Endothelial cell of umbilical vein (primary cell): ENCODE results near the gene PRDM2. TPM values are rescaled to one million over a fixed set of nuclear protein-coding genes. Genes with fewer than 3 reads are reported as not detected.

Source experiments
- BruUV-seq: library from RNA; stranded (reverse); fragments of 400-500 nt; replicated peaks from 2 replicates; lab custom pipeline; 2021; lab: Mats Ljungman, UMichigan
- CTCF ChIA-PET: fragments of 300-600, 350-600 bp; sonication (Branson Sonifier 250); formaldehyde crosslinking; loops from one replicate; lab custom pipeline; 2021; ENCODE audit warnings: antibody characterized with exemption, inconsistent platforms; lab: Charles Lee
- POLR2A ChIA-PET: fragments of 300-600, 350-600 bp; sonication (Branson Sonifier 250); formaldehyde crosslinking; loops from one replicate; lab custom pipeline; 2021; ENCODE audit warnings: antibody characterized with exemption, inconsistent platforms; lab: Charles Lee
- DNase-seq: peaks from one replicate; pipeline ENCODE4 v3.0.0-alpha.2; 2011; ENCODE audit warnings: low read depth, low spot score
- FAIRE-seq: peaks from 2 replicates; lab custom pipeline; 2011; peaks lifted over from hg19 to GRCh38; lab: Jason Lieb, UNC
- H2AFZ ChIP-seq: 2 replicates; pipeline ENCODE4 v1.6.0; 2012; ENCODE audit warnings: low read depth, low read length, control low read depth, inconsistent platforms
- H3K27ac ChIP-seq: 2 replicates; pipeline ENCODE4 v1.5.1; 2011; ENCODE audit warnings: low read depth, mild to moderate bottlenecking, control low read depth, low read length, moderate library complexity; ENCODE audit not compliant: insufficient read depth
- H3K27me3 ChIP-seq, 2 experiments: 2 replicates each; pipeline versions ENCODE4 v1.6.0 to v1.6.1; 2011; ENCODE audit warnings: low read length in 2 of 2, mixed read lengths in 1 of 2; ENCODE audit not compliant: control insufficient read depth in 2 of 2, insufficient read depth in 2 of 2
- H3K36me3 ChIP-seq, 2 experiments: 2 replicates in 1 of 2; 3 replicates in 1 of 2; pipeline ENCODE4 v1.5.1; 2011; ENCODE audit warnings: low read length in 2 of 2, mild to moderate bottlenecking in 1 of 2, moderate library complexity in 1 of 2; ENCODE audit not compliant: control insufficient read depth in 2 of 2, insufficient read depth in 2 of 2; ENCODE audit errors: extremely low read depth in 1 of 2
- H3K4me1 ChIP-seq: 3 replicates; pipeline ENCODE4 v1.5.1; 2011; ENCODE audit warnings: mild to moderate bottlenecking, low read length; ENCODE audit not compliant: control insufficient read depth, insufficient read depth; ENCODE audit errors: extremely low read depth
- H3K4me2 ChIP-seq: 2 replicates; pipeline ENCODE4 v1.6.1; 2011; ENCODE audit warnings: low read length, control low read depth, mixed read lengths; ENCODE audit not compliant: insufficient read depth
- H3K4me3 ChIP-seq, 3 experiments: fragments of 200-600 bp in 1 of 3; sonication (generic), shearing (Covaris generic) in 1 of 3; replicated peaks in 1 of 3; 2 replicates each; pipeline ENCODE4 v1.5.1; 2011 to 2016; ENCODE audit warnings: control low read depth in 3 of 3, low read length in 3 of 3, mild to moderate bottlenecking in 2 of 3, inconsistent platforms in 1 of 3, low read depth in 1 of 3, moderate library complexity in 1 of 3; ENCODE audit not compliant: insufficient read depth in 1 of 3
- H3K79me2 ChIP-seq: 2 replicates; pipeline ENCODE4 v1.6.0; 2012; ENCODE audit warnings: low read length, inconsistent platforms; ENCODE audit not compliant: control insufficient read depth, insufficient read depth
- H3K9ac ChIP-seq: replicated peaks from 2 replicates; pipeline ENCODE3; 2011; ENCODE audit warnings: low read length, control low read depth; ENCODE audit not compliant: insufficient read depth; ENCODE audit errors: extremely low read depth
- H3K9me1 ChIP-seq: replicated peaks from 3 replicates; pipeline ENCODE4 v1.6.0; 2011; ENCODE audit warnings: mild to moderate bottlenecking, low read length; ENCODE audit not compliant: control insufficient read depth, insufficient read depth; ENCODE audit errors: extremely low read depth
- H3K9me3 ChIP-seq: replicated peaks from 2 replicates; pipeline ENCODE4 v1.5.1; 2012; ENCODE audit warnings: low read length, inconsistent platforms; ENCODE audit not compliant: control insufficient read depth, insufficient read depth
- H4K20me1 ChIP-seq: replicated peaks from 2 replicates; pipeline ENCODE3; 2011; ENCODE audit warnings: mild to moderate bottlenecking, low read length; ENCODE audit not compliant: control insufficient read depth, insufficient read depth; ENCODE audit errors: extremely low read depth
- EZH2 ChIP-seq: IDR thresholded peaks from 2 replicates; pipeline ENCODE4 v1.6.1; 2012; ENCODE audit warnings: borderline replicate concordance, low read depth, mild to moderate bottlenecking, moderate library complexity, low read length, inconsistent platforms; ENCODE audit not compliant: severe bottlenecking
- FOS ChIP-seq: IDR thresholded peaks from 2 replicates; pipeline ENCODE4 v1.6.1; 2011; ENCODE audit warnings: mild to moderate bottlenecking, low read length, moderate library complexity, borderline replicate concordance; ENCODE audit not compliant: insufficient read depth
- GATA2 ChIP-seq: IDR thresholded peaks from 2 replicates; pipeline ENCODE4 v1.7.0; 2011; ENCODE audit warnings: low read depth, mild to moderate bottlenecking, moderate library complexity, mixed read lengths, low read length; ENCODE audit not compliant: insufficient read length, insufficient read depth
- JUN ChIP-seq: IDR thresholded peaks from 2 replicates; pipeline ENCODE4 v1.6.1; 2011; ENCODE audit warnings: borderline replicate concordance, low read depth; ENCODE audit not compliant: insufficient read length, insufficient read depth
- MYC ChIP-seq: IDR thresholded peaks from one replicate; pipeline ENCODE4 v1.6.1; 2011; ENCODE audit warnings: mild to moderate bottlenecking, low read depth, low read length
- POLR2A ChIP-seq: IDR thresholded peaks from 2 replicates; pipeline ENCODE4 v1.6.1; 2012; ENCODE audit warnings: low read depth, mild to moderate bottlenecking, control low read depth, low read length
- POLR2AphosphoS5 ChIP-seq: IDR thresholded peaks from 2 replicates; pipeline ENCODE4 v1.6.1; 2012; ENCODE audit warnings: low read depth, mild to moderate bottlenecking, control low read depth, low read length, moderate library complexity; ENCODE audit not compliant: insufficient read depth
- dilution Hi-C: fragments of 300-500 bp; cut with MboI; formaldehyde crosslinking; loops from one replicate; pipeline ENCODE4 v1.15.0; 2019; ENCODE audit warnings: low sequenced_read_pairs; ENCODE audit not compliant: extremely low pct_ligation_motif_present
- intact Hi-C: fragments of 100-400 bp; cut with micrococcal nuclease; formaldehyde crosslinking; loops from one replicate; pipeline ENCODE4 v1.10.0; 2022
- polyA plus RNA-seq, 4 experiments: library from polyadenylated mRNA; depleted of rRNA in 3 of 4; stranded (reverse) in 3 of 4; unstranded in 1 of 4; fragments of >200 nt; gene quantifications; 2 replicates each; pipeline versions ENCODE4 v1.2.1 to v1.2.3, GENCODE V29; 2011 to 2012; ENCODE audit warnings: missing spikeins in 1 of 4
- total RNA-seq: library from RNA; stranded (reverse); gene quantifications from 2 replicates; pipeline ENCODE4 v1.2.3, GENCODE V29; 2021
- TF ChIP-seq, protein P1 (sequence below), 2 donors: IDR thresholded peaks; 1 replicate in 1 of 2; 2 replicates in 1 of 2; pipeline ENCODE4 v1.5.1; 2011; ENCODE audit warnings: low read length in 2 of 2, mild to moderate bottlenecking in 2 of 2, moderate library complexity in 2 of 2, control low read depth in 1 of 2, inconsistent platforms in 1 of 2, low read depth in 1 of 2; ENCODE audit not compliant: insufficient read depth in 1 of 2; ENCODE audit errors: extremely low read depth in 1 of 2
- TF ChIP-seq, protein P2 (sequence below): IDR thresholded peaks from 2 replicates; pipeline ENCODE4 v1.6.1; 2011; ENCODE audit not compliant: insufficient read depth, insufficient read length

The PRDM2 gene
- total and polyA plus RNA-seq, 2 donors (not counting 3 experiments of a cell fraction or from before 2014, with no cell fraction given) = 11.3 to 35.7 TPM

DNA sequence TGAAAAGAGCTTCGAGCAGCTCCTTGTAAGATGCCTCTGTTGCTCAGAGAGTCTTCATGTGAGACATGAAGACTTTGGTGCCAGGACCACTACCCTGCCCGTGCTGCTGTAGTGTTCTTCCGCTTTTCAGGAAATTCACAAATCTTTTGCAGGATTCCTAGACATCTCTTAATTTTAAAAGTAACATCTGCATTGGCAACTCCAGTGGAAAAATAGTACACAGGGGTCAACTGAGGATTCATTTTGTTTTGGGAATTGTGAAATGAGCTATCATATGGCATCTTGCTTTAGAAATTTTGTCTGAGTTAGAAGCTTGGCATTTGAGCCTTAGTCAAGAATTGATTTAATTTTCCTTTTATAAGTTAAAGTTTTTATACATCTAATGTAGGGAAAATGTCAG lies 7.2 kb downstream of the PRDM2 start:
- CTCF ChIA-PET = interaction anchor here (0.5 to 1.1 kb wide), 2 partner anchors 24 to 127 kb away, joined by 3 read pairs; no protein-coding TSS in a partner anchor
- POLR2A ChIA-PET = no interaction called here

DNA sequence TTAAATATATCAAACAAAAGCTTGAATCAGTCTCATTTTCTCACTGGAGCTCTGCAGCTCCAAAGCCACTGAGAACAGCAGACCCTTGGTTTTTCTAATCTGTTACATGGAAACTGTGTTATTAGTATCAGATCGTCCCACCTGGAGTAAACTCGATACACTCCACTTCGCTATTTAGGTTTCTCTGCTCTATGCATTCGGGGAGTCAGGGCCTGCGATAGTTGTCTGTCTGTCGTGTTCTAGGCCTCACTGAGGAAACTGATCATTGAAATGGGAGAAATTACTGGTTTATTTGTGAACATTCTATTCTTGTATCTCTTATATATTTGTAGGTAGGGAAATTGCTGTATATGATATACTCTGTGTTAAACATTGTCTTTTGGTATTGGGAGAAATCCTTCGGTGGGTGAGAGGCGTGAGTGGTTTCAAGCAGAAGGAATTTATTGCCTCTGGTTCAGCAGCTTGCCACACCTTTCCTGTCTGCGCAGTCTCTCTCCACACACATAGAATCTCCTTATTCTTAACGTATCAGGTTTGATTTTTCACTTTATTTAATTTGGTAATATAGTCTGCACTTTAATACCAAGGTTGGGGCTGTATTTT lies 8.5 kb downstream of the PRDM2 start:
- H3K4me2 ChIP-seq = no peak overlapping the region
- H2AFZ ChIP-seq = no peak overlapping the region
- H3K4me1 ChIP-seq = no peaks in the 10 kb centered on the region
- DNase-seq = peak; percentile 9
- no peaks in the 10 kb centered on the region for H4K20me1 ChIP-seq
- H3K27ac ChIP-seq = no peak overlapping the region
- dilution Hi-C loops (no loop called here), intact Hi-C loops (no loop called here)
- no peak overlapping the region for H3K4me3 ChIP-seq
- no peaks in the 10 kb centered on the region for H3K9me3 ChIP-seq
- no peaks in the 10 kb centered on the region for H3K27me3 ChIP-seq
- BruUV-seq = no TSS peak
- H3K9me1 ChIP-seq = no peaks in the 10 kb centered on the region
- H3K79me2 ChIP-seq = peaks cover 2% of the 10 kb centered on the region
- H3K9ac ChIP-seq = no peak overlapping the region
- TF ChIP-seq MYC (no peak), POLR2A (no peak), FOS (no peak), JUN (no peak), EZH2 (no peak), GATA2 (no peak), POLR2AphosphoS5 (no peak)
- TF ChIP-seq, protein P1, sequence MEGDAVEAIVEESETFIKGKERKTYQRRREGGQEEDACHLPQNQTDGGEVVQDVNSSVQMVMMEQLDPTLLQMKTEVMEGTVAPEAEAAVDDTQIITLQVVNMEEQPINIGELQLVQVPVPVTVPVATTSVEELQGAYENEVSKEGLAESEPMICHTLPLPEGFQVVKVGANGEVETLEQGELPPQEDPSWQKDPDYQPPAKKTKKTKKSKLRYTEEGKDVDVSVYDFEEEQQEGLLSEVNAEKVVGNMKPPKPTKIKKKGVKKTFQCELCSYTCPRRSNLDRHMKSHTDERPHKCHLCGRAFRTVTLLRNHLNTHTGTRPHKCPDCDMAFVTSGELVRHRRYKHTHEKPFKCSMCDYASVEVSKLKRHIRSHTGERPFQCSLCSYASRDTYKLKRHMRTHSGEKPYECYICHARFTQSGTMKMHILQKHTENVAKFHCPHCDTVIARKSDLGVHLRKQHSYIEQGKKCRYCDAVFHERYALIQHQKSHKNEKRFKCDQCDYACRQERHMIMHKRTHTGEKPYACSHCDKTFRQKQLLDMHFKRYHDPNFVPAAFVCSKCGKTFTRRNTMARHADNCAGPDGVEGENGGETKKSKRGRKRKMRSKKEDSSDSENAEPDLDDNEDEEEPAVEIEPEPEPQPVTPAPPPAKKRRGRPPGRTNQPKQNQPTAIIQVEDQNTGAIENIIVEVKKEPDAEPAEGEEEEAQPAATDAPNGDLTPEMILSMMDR (IDR thresholded peaks at IDR 0.05; ENCODE audit: extremely low read depth in 1 of 2, insufficient read depth in 1 of 2, low read depth in 1 of 2, low read length in 2 of 2) = no peak
- TF ChIP-seq, protein P2, sequence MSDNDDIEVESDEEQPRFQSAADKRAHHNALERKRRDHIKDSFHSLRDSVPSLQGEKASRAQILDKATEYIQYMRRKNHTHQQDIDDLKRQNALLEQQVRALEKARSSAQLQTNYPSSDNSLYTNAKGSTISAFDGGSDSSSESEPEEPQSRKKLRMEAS = no peak
- H3K36me3 ChIP-seq = no peaks in the 10 kb centered on the region
- ChIA-PET CTCF (interaction anchor here (0.5 kb wide), 1 partner anchor 128 kb away, joined by 3 read pairs; no protein-coding TSS in a partner anchor), POLR2A (no interaction called here)
- no peak for FAIRE-seq

More for the DNA sequence above, 7.2 kb downstream of the PRDM2 start:
- no peaks in the 10 kb centered on the region for H3K36me3 ChIP-seq
- no peaks in the 10 kb centered on the region for H3K9me3 ChIP-seq
- H4K20me1 ChIP-seq = no peaks in the 10 kb centered on the region
- H2AFZ ChIP-seq = no peak overlapping the region
- H3K9me1 ChIP-seq = no peaks in the 10 kb centered on the region
- FAIRE-seq = no peak
- no peak overlapping the region for H3K4me3 ChIP-seq
- dilution Hi-C loops = no loop called here
- H3K4me1 ChIP-seq = no peaks in the 10 kb centered on the region
- no peak overlapping the region for H3K9ac ChIP-seq
- TF ChIP-seq, protein P2 = no peak
- TF ChIP-seq MYC = no peak
- TF ChIP-seq POLR2AphosphoS5 = no peak
- intact Hi-C loops = no loop called here
- no TSS peak for BruUV-seq
- no peak overlapping the region for H3K4me2 ChIP-seq
- H3K27me3 ChIP-seq = no peaks in the 10 kb centered on the region
- no peak overlapping the region for H3K27ac ChIP-seq
- no peak for DNase-seq
- peaks cover 4% of the 10 kb centered on the region for H3K79me2 ChIP-seq
